ENCODE data around the gene SLC17A9. TPM values are rescaled to one million over a fixed set of nuclear protein-coding genes. Genes with fewer than 3 reads are reported as not detected.

SLC17A9 gene
- total RNA-seq, 1 experiment from 2014 or later, result 0.22 TPM

DNA sequence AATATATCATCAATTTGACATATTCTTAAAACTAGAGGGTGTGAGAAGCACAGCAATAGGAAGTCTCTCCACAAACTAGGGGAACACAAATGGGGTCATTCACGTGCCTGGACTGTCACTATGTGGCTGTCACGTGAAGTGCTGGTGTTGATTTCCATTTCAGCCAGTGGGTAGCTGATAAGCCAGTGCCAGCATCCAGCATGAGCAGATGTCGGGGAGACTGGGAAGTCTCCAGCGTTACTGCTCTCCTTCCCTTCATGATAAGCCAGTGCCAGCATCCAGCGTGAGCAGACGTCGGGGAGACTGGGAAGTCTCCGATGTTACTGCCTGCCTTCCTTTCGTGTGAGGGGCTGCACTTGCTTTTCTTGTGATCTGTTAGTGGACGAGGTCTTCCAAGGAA lies 5.6 kb upstream of the SLC17A9 start:
- Histone ChIP-seq H4K20me1 (ENCODE audit: insufficient read depth) (peaks cover 38% of the 10 kb centered on the region), H3K9me2 (ENCODE audit: insufficient read depth) (no peaks in the 10 kb centered on the region), H3K36me3 (ENCODE audit: low read depth) (peaks cover 28% of the 10 kb centered on the region), H3F3A (ENCODE audit: insufficient read depth, low read depth) (no peaks in the 10 kb centered on the region), H3K4me2 (no peak overlapping the region), H3K27me3 (ENCODE audit: insufficient read depth, low read depth) (no peaks in the 10 kb centered on the region), H3K27ac (no peak overlapping the region), H3K9me3 (ENCODE audit: insufficient read depth, low read depth) (no peaks in the 10 kb centered on the region), H3K4me1 (replicated peaks; ENCODE audit: insufficient read depth) (no peaks in the 10 kb centered on the region), H3K79me2 (ENCODE audit: low read depth) (peaks cover 11% of the 10 kb centered on the region), H3K4me3 (no peak overlapping the region), H2AFZ (no peak overlapping the region)
- TF ChIP-seq CTCF (conservative IDR thresholded peaks at IDR 0.05) (no peak), EZH2 (IDR thresholded peaks at IDR 0.05; ENCODE audit: low read depth) (no peak)
- ChIA-PET POLR2A (ENCODE audit: unreplicated experiment) (no interaction called here), CTCF (no interaction called here)
- intact Hi-C loops (cut with micrococcal nuclease; ENCODE audit: unreplicated experiment), result no loop called here
- no peak for DNase-seq
- no TSS peak for BruUV-seq (replicated peaks)

DNA sequence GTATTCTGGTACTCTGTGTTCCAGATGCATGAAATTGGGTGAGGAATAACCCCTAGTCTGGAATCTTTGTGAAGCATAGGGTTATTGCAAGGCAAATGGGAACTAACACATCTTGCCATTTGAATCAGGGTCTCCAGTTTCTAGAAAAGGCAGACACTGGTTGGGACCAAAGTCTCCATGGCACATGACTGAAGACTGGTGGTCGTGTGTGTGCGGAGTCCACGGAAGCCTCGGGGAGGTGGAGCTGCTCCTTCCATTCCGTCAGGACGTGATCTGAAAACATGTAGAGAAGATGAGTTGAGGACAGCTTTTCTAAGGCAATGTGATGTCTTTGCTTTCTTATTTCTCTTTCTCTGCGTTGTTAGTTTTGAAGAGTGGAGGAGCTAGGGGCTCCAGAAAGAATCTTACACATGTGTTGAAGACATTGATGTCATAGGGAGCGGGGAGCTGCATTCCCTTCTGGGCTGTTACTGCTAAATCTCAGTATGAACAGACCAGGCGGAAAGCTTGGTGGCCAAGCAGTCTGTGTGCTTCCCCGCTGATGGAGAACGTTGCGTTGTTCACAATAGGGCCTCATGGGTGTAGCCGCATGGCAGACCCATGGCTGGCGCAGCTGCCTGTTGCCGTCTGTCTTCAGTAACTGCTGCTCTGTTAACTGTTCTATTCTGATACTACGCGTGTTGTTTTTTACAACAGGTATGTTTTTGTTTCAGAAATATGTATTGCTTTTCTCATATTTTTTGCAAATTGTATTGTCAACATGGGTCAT lies 4.8 kb upstream of the SLC17A9 start:
- Histone ChIP-seq H3K27ac (no peak overlapping the region), H2AFZ (no peak overlapping the region), H3K4me1 (replicated peaks; ENCODE audit: insufficient read depth) (no peaks in the 10 kb centered on the region), H3K79me2 (ENCODE audit: low read depth) (0 out of 2 replicates have a peak, but pooled peaks cover 4% of the 10 kb centered on the region), H3K9me3 (ENCODE audit: insufficient read depth, low read depth) (no peaks in the 10 kb centered on the region), H3K36me3 (ENCODE audit: low read depth) (peaks cover 24% of the 10 kb centered on the region; the same call in 1 of the 2 replicates), H3K4me2 (no peak overlapping the region), H3F3A (ENCODE audit: insufficient read depth, low read depth) (no peaks in the 10 kb centered on the region), H4K20me1 (ENCODE audit: insufficient read depth) (peaks cover 30% of the 10 kb centered on the region), H3K27me3 (ENCODE audit: insufficient read depth, low read depth) (no peaks in the 10 kb centered on the region), H3K4me3 (no peak overlapping the region), H3K9me2 (ENCODE audit: insufficient read depth) (no peaks in the 10 kb centered on the region)
- POLR2A ChIA-PET (ENCODE audit: unreplicated experiment), result no interaction called here
- no peak for DNase-seq
- intact Hi-C loops (cut with micrococcal nuclease; ENCODE audit: unreplicated experiment), result no loop called here
- BruUV-seq (replicated peaks), result no TSS peak
- TF ChIP-seq EZH2 (IDR thresholded peaks at IDR 0.05; ENCODE audit: low read depth) (no peak), CTCF (conservative IDR thresholded peaks at IDR 0.05) (no peak)
- CTCF ChIA-PET, result no interaction called here

- intact Hi-C loops (cut with micrococcal nuclease; ENCODE audit: unreplicated experiment), result no loop called here
- CTCF ChIA-PET, result interaction anchor here (0.6 kb wide), 1 partner anchor 18 kb away, joined by 9 read pairs; no protein-coding TSS in a partner anchor
- peaks cover 22% of the 10 kb centered on the region for H4K20me1 ChIP-seq (ENCODE audit: insufficient read depth)
- TF ChIP-seq EZH2 (IDR thresholded peaks at IDR 0.05; ENCODE audit: low read depth) (no peak), CTCF (conservative IDR thresholded peaks at IDR 0.05) (no peak)
- no peak for DNase-seq
- no peaks in the 10 kb centered on the region for H3K79me2 ChIP-seq (ENCODE audit: low read depth)
- H3F3A ChIP-seq (ENCODE audit: insufficient read depth, low read depth), result no peaks in the 10 kb centered on the region
- no peaks in the 10 kb centered on the region for H3K9me3 ChIP-seq (ENCODE audit: insufficient read depth, low read depth)
- no peaks in the 10 kb centered on the region for H3K9me2 ChIP-seq (ENCODE audit: insufficient read depth)
- no peak overlapping the region for H3K27ac ChIP-seq
- no TSS peak for BruUV-seq (replicated peaks)
- H3K36me3 ChIP-seq (ENCODE audit: low read depth), result peaks cover 17% of the 10 kb centered on the region; the same call in 1 of the 2 replicates
- no peaks in the 10 kb centered on the region for H3K27me3 ChIP-seq (ENCODE audit: insufficient read depth, low read depth)
- POLR2A ChIA-PET (ENCODE audit: unreplicated experiment), result no interaction called here
- H3K4me1 ChIP-seq (replicated peaks; ENCODE audit: insufficient read depth), result no peaks in the 10 kb centered on the region
- no peak overlapping the region for H3K4me2 ChIP-seq
- no peak overlapping the region for H2AFZ ChIP-seq
- H3K4me3 ChIP-seq, result no peak overlapping the region
These were observed 3.2 kb upstream of the SLC17A9 start for GRCh38 chr20:62949153-62949821.

All from PC-9 (cell line).